ENCODE results near the gene ZNF503.

The ZNF503 gene

GRCh38 chr10:75390178-75390577 is 11.4 kb downstream of the ZNF503 start:
- no peak for TF ChIP-seq CTCF (IDR thresholded peaks at IDR 0.05; ENCODE audit: low read depth, low read length, missing control alignments)
- H3K4me3 ChIP-seq (ENCODE audit: low read depth, low read length): no peak overlapping the region
- DNase-seq (ENCODE audit: low read depth): no peak

GRCh38 chr10:75388082-75388481 is 13.5 kb downstream of the ZNF503 start:
- DNase-seq (ENCODE audit: low read depth): no peak
- TF ChIP-seq CTCF (IDR thresholded peaks at IDR 0.05; ENCODE audit: low read depth, low read length, missing control alignments): no peak
- H3K4me3 ChIP-seq (ENCODE audit: low read depth, low read length): no peak overlapping the region

GRCh38 chr10:75386128-75386527 is 15.4 kb downstream of the ZNF503 start:
- TF ChIP-seq CTCF (IDR thresholded peaks at IDR 0.05; ENCODE audit: low read depth, low read length, missing control alignments): no peak
- no peak for DNase-seq (ENCODE audit: low read depth)

GRCh38 chr10:75379817-75380216 is 21.7 kb downstream of the ZNF503 start:
- TF ChIP-seq CTCF (IDR thresholded peaks at IDR 0.05; ENCODE audit: low read depth, low read length, missing control alignments): no peak
- no peak for DNase-seq (ENCODE audit: low read depth)
- H3K4me3 ChIP-seq (ENCODE audit: low read depth, low read length): no peak overlapping the region

More at GRCh38 chr10:75386128-75386527, 15.4 kb downstream of the ZNF503 start:
- H3K4me3 ChIP-seq (ENCODE audit: low read depth, low read length): no peak overlapping the region

DNA sequence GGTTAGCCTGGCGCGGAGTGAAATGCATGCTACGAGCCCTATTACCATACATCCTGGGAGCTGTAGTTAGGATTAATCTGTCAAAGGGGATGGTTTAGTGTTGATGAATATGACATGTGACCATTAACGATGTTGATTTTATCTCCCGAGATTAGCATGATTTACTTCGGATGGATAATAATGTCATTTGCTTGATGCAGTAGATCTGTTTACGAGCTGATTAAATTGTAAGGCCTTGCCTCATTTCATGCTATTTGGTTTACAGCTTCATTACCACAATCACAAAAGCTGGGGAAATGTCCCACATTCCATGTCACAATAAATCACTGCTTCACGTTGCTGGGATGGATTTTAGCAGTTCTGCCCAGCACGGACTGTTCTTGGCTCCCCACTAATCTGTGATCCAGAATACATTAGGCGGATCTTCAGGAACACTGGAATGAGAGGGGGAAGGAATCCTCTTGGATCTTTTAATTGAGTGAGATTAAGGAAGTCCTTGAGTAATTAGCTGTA is 22.3 kb downstream of the ZNF503 start:
- no peak for TF ChIP-seq CTCF (IDR thresholded peaks at IDR 0.05; ENCODE audit: low read depth, low read length, missing control alignments)
- no peak overlapping the region for H3K4me3 ChIP-seq (ENCODE audit: low read depth, low read length)
- no peak for DNase-seq (ENCODE audit: low read depth)

GRCh38 chr10:75378379-75378778 is 23.2 kb downstream of the ZNF503 start:
- DNase-seq (ENCODE audit: low read depth): no peak
- no peak overlapping the region for H3K4me3 ChIP-seq (ENCODE audit: low read depth, low read length)
- no peak for TF ChIP-seq CTCF (IDR thresholded peaks at IDR 0.05; ENCODE audit: low read depth, low read length, missing control alignments)

DNA sequence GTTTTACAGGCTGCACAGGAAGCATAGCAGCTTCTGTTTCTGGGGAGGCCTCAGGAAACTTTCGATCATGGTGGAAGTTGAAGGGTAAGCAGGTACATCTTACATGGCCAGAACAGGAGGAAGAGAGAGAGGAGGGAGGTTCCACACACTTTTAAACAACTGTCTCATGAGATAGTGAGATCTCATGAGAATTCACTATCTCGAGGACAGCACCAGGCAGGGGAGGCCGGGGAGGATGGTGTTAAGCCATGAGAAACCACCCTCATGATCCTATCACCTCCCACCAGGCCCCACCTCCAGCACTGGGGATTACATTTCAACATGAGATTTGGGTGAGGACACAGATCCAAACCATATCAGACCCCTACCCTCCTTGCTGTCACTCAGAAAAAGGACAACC is 23.7 kb downstream of the ZNF503 start:
- no peak for TF ChIP-seq CTCF (IDR thresholded peaks at IDR 0.05; ENCODE audit: low read depth, low read length, missing control alignments)
- no peak overlapping the region for H3K4me3 ChIP-seq (ENCODE audit: low read depth, low read length)
- DNase-seq (ENCODE audit: low read depth): no peak
